ENCODE measurements around the gene CNTNAP2. TPM values are rescaled to one million over a fixed set of nuclear protein-coding genes. Genes with fewer than 3 reads are reported as not detected.
"Not testable (repeated sequence)": the region's sequence is repeated elsewhere in the genome, so short reads cannot be mapped to it uniquely, and the experiment has no call there.

CNTNAP2 gene
- total RNA-seq, 1 donor, result 7.6 TPM

DNA sequence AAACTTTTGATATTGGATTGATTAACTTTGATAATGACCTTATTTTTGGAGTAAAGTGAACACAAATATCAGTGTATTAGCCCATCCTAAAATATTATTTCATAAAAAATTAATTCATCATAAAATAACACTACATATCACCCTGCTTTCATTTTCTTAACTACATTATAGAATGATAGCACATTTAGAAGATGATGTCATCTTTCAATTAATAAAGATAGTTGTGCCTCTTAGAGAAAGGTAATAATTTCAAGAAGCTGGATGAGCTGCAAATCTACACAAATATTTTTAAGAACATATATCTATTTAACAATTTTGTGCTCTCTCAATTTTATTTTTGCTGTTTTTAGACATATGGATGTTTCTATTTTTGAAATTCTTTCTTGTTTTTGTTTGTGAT lies 126.1 kb downstream of the CNTNAP2 start:
- H3K4me2 ChIP-seq (ENCODE audit: insufficient read depth, low read length), result no peak overlapping the region
- H3K36me3 ChIP-seq (ENCODE audit: insufficient read depth, low read length), result no peaks in the 10 kb centered on the region
- H3K27me3 ChIP-seq (ENCODE audit: insufficient read depth, low read length), result no peaks in the 10 kb centered on the region
- no peak for DNase-seq (ENCODE audit: insufficient read length, low spot score, missing footprints)
- no peaks in the 10 kb centered on the region for H3K79me2 ChIP-seq (ENCODE audit: insufficient read depth, low read length)
- no peaks in the 10 kb centered on the region for H3K9me3 ChIP-seq (ENCODE audit: low read depth, low read length)
- no peak overlapping the region for H3K4me3 ChIP-seq (ENCODE audit: insufficient read depth, low read length)
- TF ChIP-seq, protein P1, sequence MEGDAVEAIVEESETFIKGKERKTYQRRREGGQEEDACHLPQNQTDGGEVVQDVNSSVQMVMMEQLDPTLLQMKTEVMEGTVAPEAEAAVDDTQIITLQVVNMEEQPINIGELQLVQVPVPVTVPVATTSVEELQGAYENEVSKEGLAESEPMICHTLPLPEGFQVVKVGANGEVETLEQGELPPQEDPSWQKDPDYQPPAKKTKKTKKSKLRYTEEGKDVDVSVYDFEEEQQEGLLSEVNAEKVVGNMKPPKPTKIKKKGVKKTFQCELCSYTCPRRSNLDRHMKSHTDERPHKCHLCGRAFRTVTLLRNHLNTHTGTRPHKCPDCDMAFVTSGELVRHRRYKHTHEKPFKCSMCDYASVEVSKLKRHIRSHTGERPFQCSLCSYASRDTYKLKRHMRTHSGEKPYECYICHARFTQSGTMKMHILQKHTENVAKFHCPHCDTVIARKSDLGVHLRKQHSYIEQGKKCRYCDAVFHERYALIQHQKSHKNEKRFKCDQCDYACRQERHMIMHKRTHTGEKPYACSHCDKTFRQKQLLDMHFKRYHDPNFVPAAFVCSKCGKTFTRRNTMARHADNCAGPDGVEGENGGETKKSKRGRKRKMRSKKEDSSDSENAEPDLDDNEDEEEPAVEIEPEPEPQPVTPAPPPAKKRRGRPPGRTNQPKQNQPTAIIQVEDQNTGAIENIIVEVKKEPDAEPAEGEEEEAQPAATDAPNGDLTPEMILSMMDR (IDR thresholded peaks at IDR 0.05; ENCODE audit: extremely low read depth, low read depth, low read length), result no peak
- no peaks in the 10 kb centered on the region for H3K4me1 ChIP-seq (ENCODE audit: insufficient read depth, low read length)
- H4K20me1 ChIP-seq (ENCODE audit: insufficient read depth, low read length), result no peaks in the 10 kb centered on the region
- H2AFZ ChIP-seq (ENCODE audit: low read length), result no peak overlapping the region
- no peak overlapping the region for H3K27ac ChIP-seq (ENCODE audit: low read depth, low read length)

DNA sequence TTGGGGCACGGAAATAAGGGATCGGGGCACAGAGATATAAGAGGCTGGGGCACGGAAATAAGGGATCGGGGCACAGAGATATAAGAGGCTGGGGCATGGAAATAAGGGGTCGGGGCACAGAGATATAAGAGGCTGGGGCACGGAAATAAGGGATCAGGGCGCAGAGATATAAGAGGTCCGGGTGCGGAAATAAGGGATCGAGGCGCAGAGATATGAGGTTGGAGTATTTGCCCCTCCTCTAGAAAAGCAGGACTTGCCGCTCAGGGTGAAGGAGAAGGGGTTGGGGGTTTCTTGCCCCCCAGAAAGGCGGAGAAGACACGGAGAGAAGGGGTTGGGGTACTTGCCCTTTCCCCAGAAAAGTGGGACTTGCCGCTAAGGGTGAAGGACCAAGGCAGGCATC lies 131.4 kb downstream of the CNTNAP2 start:
- not testable (repeated sequence) for DNase-seq (ENCODE audit: insufficient read length, low spot score, missing footprints); H3K4me1 ChIP-seq (ENCODE audit: insufficient read depth, low read length); H3K4me2 ChIP-seq (ENCODE audit: insufficient read depth, low read length)

DNA sequence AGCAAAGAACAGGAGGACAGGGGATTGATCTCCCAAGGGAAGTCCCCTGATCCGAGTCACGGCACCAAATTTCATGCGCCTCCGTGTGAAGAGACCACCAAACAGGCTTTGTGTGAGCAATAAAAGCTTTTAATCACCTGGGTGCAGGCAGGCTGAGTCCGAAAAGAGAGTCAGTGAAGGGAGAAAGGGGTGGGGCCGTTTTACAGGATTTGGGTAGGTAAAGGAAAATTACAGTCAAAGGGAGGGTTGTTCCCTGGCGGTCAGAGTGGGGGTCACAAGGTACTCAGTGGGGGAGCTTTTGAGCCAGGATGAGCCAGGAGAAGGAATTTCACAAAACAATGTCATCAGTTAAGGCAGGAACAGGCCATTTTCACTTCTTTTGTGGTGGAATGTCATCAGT lies 132.1 kb downstream of the CNTNAP2 start:
- not testable (repeated sequence) for H3K9me3 ChIP-seq (ENCODE audit: low read depth, low read length); H3K4me3 ChIP-seq (ENCODE audit: insufficient read depth, low read length); H3K4me1 ChIP-seq (ENCODE audit: insufficient read depth, low read length); H3K79me2 ChIP-seq (ENCODE audit: insufficient read depth, low read length); H3K4me2 ChIP-seq (ENCODE audit: insufficient read depth, low read length); H3K36me3 ChIP-seq (ENCODE audit: insufficient read depth, low read length); DNase-seq (ENCODE audit: insufficient read length, low spot score, missing footprints); H3K27me3 ChIP-seq (ENCODE audit: insufficient read depth, low read length); H2AFZ ChIP-seq (ENCODE audit: low read length); H4K20me1 ChIP-seq (ENCODE audit: insufficient read depth, low read length); H3K27ac ChIP-seq (ENCODE audit: low read depth, low read length)

More for the DNA sequence above, 131.4 kb downstream of the CNTNAP2 start:
- not testable (repeated sequence) for H2AFZ ChIP-seq (ENCODE audit: low read length); H3K27me3 ChIP-seq (ENCODE audit: insufficient read depth, low read length); H3K27ac ChIP-seq (ENCODE audit: low read depth, low read length); H3K4me3 ChIP-seq (ENCODE audit: insufficient read depth, low read length); H3K36me3 ChIP-seq (ENCODE audit: insufficient read depth, low read length); H3K79me2 ChIP-seq (ENCODE audit: insufficient read depth, low read length); H4K20me1 ChIP-seq (ENCODE audit: insufficient read depth, low read length); H3K9me3 ChIP-seq (ENCODE audit: low read depth, low read length)

DNA sequence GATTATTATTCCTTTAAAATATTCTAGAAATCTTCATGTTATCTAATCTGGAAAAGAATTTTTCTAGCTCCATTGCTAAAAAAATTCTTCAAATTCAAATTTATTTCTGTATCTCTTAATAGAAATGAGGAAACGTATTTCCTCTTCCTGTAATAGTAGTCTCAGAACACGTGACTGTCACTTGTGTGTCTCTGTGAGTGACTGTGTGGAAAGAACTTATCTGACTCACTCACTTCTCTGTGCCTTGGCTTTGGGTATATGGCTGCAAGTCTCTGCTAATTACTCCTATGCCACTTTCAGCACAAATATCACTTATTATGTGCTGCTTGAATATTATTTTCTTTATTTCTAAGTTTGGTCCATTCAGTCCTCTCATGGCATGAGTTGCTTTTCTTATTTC lies 132.7 kb downstream of the CNTNAP2 start:
- H3K36me3 ChIP-seq (ENCODE audit: insufficient read depth, low read length), result no peaks in the 10 kb centered on the region
- H3K4me2 ChIP-seq (ENCODE audit: insufficient read depth, low read length), result no peak overlapping the region
- H4K20me1 ChIP-seq (ENCODE audit: insufficient read depth, low read length), result no peaks in the 10 kb centered on the region
- H3K79me2 ChIP-seq (ENCODE audit: insufficient read depth, low read length), result no peaks in the 10 kb centered on the region
- no peaks in the 10 kb centered on the region for H3K27me3 ChIP-seq (ENCODE audit: insufficient read depth, low read length)
- TF ChIP-seq, protein P1 (IDR thresholded peaks at IDR 0.05; ENCODE audit: extremely low read depth, low read depth, low read length), result no peak
- no peak overlapping the region for H2AFZ ChIP-seq (ENCODE audit: low read length)
- no peaks in the 10 kb centered on the region for H3K9me3 ChIP-seq (ENCODE audit: low read depth, low read length)
- H3K4me1 ChIP-seq (ENCODE audit: insufficient read depth, low read length), result no peaks in the 10 kb centered on the region
- DNase-seq (ENCODE audit: insufficient read length, low spot score, missing footprints), result no peak
- H3K27ac ChIP-seq (ENCODE audit: low read depth, low read length), result no peak overlapping the region
- H3K4me3 ChIP-seq (ENCODE audit: insufficient read depth, low read length), result no peak overlapping the region

DNA sequence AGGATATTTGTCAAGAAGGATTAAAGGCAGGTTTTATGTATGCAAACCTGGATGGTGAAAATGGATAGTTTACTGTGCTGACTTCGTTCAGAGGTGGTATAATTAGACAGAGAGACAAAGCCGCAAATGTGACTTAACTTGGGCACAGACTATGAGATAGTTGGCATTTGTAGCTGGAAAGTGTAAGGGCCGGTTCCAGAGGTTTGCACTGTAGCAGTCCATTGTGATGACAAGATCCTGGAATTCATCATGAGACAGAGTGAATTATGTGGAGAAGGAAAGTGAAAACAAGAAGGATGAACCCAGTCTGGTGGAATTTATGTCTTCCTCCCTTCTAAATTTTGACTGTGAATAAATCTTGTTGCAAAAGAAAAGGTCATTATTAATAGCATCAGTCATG lies 139.0 kb downstream of the CNTNAP2 start:
- Histone ChIP-seq H3K4me1 (ENCODE audit: insufficient read depth, low read length) (no peaks in the 10 kb centered on the region), H3K9me3 (ENCODE audit: low read depth, low read length) (no peaks in the 10 kb centered on the region), H2AFZ (ENCODE audit: low read length) (no peak overlapping the region), H3K4me3 (ENCODE audit: insufficient read depth, low read length) (no peak overlapping the region), H3K27me3 (ENCODE audit: insufficient read depth, low read length) (no peaks in the 10 kb centered on the region), H3K79me2 (ENCODE audit: insufficient read depth, low read length) (no peaks in the 10 kb centered on the region), H3K36me3 (ENCODE audit: insufficient read depth, low read length) (no peaks in the 10 kb centered on the region), H4K20me1 (ENCODE audit: insufficient read depth, low read length) (no peaks in the 10 kb centered on the region), H3K4me2 (ENCODE audit: insufficient read depth, low read length) (no peak overlapping the region), H3K27ac (ENCODE audit: low read depth, low read length) (no peak overlapping the region)
- TF ChIP-seq, protein P1 (IDR thresholded peaks at IDR 0.05; ENCODE audit: extremely low read depth, low read depth, low read length), result no peak
- no peak for DNase-seq (ENCODE audit: insufficient read length, low spot score, missing footprints)
